Measurements from ENCODE around the gene CCDC18. TPM values are rescaled to one million over a fixed set of nuclear protein-coding genes. Genes with fewer than 3 reads are reported as not detected.
"Not testable (repeated sequence)": the region's sequence is repeated elsewhere in the genome, so short reads cannot be mapped to it uniquely, and the experiment has no call there.

CCDC18 gene
- total RNA-seq, 2 donors from 2014 or later = 8.3 to 11.5 TPM

GRCh38 chr1:93256433-93256832 is 75.9 kb downstream of the CCDC18 start:
- no peak for ATAC-seq
- Mint-ChIP-seq H3K27ac (no peak overlapping the region), H3K4me1 (no peaks in the 10 kb centered on the region), H3K4me3 (no peak overlapping the region), H3K36me3 (ENCODE audit: low read depth) (peaks cover 2% of the 10 kb centered on the region), H3K27me3 (no peaks in the 10 kb centered on the region)
- DNase-seq = no peak
- no peaks in the 10 kb centered on the region for H3K9me3 ChIP-seq (ENCODE audit: control insufficient read depth, low read length, poor library complexity, severe bottlenecking)

- Mint-ChIP-seq H3K27me3 (no peaks in the 10 kb centered on the region), H3K4me3 (no peak overlapping the region), H3K36me3 (ENCODE audit: low read depth) (peaks cover 6% of the 10 kb centered on the region), H3K27ac (no peak overlapping the region), H3K4me1 (no peaks in the 10 kb centered on the region)
- ATAC-seq (no peak), DNase-seq (no peak)
- H3K9me3 ChIP-seq (ENCODE audit: control insufficient read depth, low read length, poor library complexity, severe bottlenecking) = no peaks in the 10 kb centered on the region
Measured at GRCh38 chr1:93257889-93258288, 77.4 kb downstream of the CCDC18 start.

GRCh38 chr1:93260726-93261125 is 80.2 kb downstream of the CCDC18 start:
- H3K27ac Mint-ChIP-seq; H3K4me3 Mint-ChIP-seq; H3K36me3 Mint-ChIP-seq (ENCODE audit: low read depth); ATAC-seq; H3K27me3 Mint-ChIP-seq; DNase-seq; H3K4me1 Mint-ChIP-seq; H3K9me3 ChIP-seq (ENCODE audit: control insufficient read depth, low read length, poor library complexity, severe bottlenecking): not testable (repeated sequence)

- Mint-ChIP-seq H3K4me1 (no peaks in the 10 kb centered on the region), H3K27me3 (no peaks in the 10 kb centered on the region), H3K36me3 (ENCODE audit: low read depth) (peaks cover 10% of the 10 kb centered on the region), H3K27ac (no peak overlapping the region), H3K4me3 (no peak overlapping the region)
- DNase-seq (no peak), ATAC-seq (no peak)
- H3K9me3 ChIP-seq (ENCODE audit: control insufficient read depth, low read length, poor library complexity, severe bottlenecking) = peaks cover 4% of the 10 kb centered on the region
Measured at GRCh38 chr1:93262645-93263044, 82.1 kb downstream of the CCDC18 start.

GRCh38 chr1:93268888-93269287 is 88.4 kb downstream of the CCDC18 start:
- not testable (repeated sequence) for H3K4me3 Mint-ChIP-seq, ATAC-seq

GRCh38 chr1:93275262-93275633 is 94.7 kb downstream of the CCDC18 start:
- H3K4me1 Mint-ChIP-seq, ATAC-seq, H3K27me3 Mint-ChIP-seq: not testable (repeated sequence)

More at GRCh38 chr1:93268888-93269287, 88.4 kb downstream of the CCDC18 start:
- DNase-seq; H3K27me3 Mint-ChIP-seq; H3K4me1 Mint-ChIP-seq; H3K9me3 ChIP-seq (ENCODE audit: control insufficient read depth, low read length, poor library complexity, severe bottlenecking); H3K27ac Mint-ChIP-seq; H3K36me3 Mint-ChIP-seq (ENCODE audit: low read depth): not testable (repeated sequence)

GRCh38 chr1:93275634-93276295 is 95.2 kb downstream of the CCDC18 start:
- Mint-ChIP-seq H3K27ac (no peak overlapping the region), H3K4me3 (no peak overlapping the region), H3K4me1 (no peaks in the 10 kb centered on the region), H3K27me3 (no peaks in the 10 kb centered on the region), H3K36me3 (ENCODE audit: low read depth) (peaks cover 4% of the 10 kb centered on the region)
- no peaks in the 10 kb centered on the region for H3K9me3 ChIP-seq (ENCODE audit: control insufficient read depth, low read length, poor library complexity, severe bottlenecking)
- ATAC-seq (no peak), DNase-seq (no peak)

More at GRCh38 chr1:93275262-93275633, 94.7 kb downstream of the CCDC18 start:
- not testable (repeated sequence) for H3K9me3 ChIP-seq (ENCODE audit: control insufficient read depth, low read length, poor library complexity, severe bottlenecking); H3K27ac Mint-ChIP-seq; H3K36me3 Mint-ChIP-seq (ENCODE audit: low read depth); H3K4me3 Mint-ChIP-seq; DNase-seq

GRCh38 chr1:93277530-93277929 is 97.0 kb downstream of the CCDC18 start:
- not testable (repeated sequence) for H3K36me3 Mint-ChIP-seq (ENCODE audit: low read depth); H3K27me3 Mint-ChIP-seq; ATAC-seq; H3K4me1 Mint-ChIP-seq; H3K27ac Mint-ChIP-seq; DNase-seq; H3K4me3 Mint-ChIP-seq; H3K9me3 ChIP-seq (ENCODE audit: control insufficient read depth, low read length, poor library complexity, severe bottlenecking)

- Mint-ChIP-seq H3K36me3 (ENCODE audit: low read depth) (peaks cover 9% of the 10 kb centered on the region), H3K4me3 (no peak overlapping the region), H3K27ac (no peak overlapping the region), H3K27me3 (no peaks in the 10 kb centered on the region), H3K4me1 (no peaks in the 10 kb centered on the region)
- H3K9me3 ChIP-seq (ENCODE audit: control insufficient read depth, low read length, poor library complexity, severe bottlenecking) = no peaks in the 10 kb centered on the region
- ATAC-seq (no peak), DNase-seq (no peak)
Measured at GRCh38 chr1:93283496-93283895, 103.0 kb downstream of the CCDC18 start.

GRCh38 chr1:93288558-93288957 is 108.0 kb downstream of the CCDC18 start:
- no peak for DNase-seq
- Mint-ChIP-seq H3K4me1 (peaks cover 2% of the 10 kb centered on the region), H3K36me3 (ENCODE audit: low read depth) (peaks cover 20% of the 10 kb centered on the region), H3K27me3 (no peaks in the 10 kb centered on the region), H3K27ac (no peak overlapping the region), H3K4me3 (no peak overlapping the region)
- no peak for ATAC-seq
- no peaks in the 10 kb centered on the region for H3K9me3 ChIP-seq (ENCODE audit: control insufficient read depth, low read length, poor library complexity, severe bottlenecking)

GRCh38 chr1:93296555-93297154 is 116.1 kb downstream of the CCDC18 start:
- Mint-ChIP-seq H3K4me3 (no peak overlapping the region), H3K27me3 (no peaks in the 10 kb centered on the region), H3K27ac (no peak overlapping the region), H3K4me1 (peaks cover 5% of the 10 kb centered on the region), H3K36me3 (ENCODE audit: low read depth) (peaks cover 3% of the 10 kb centered on the region)
- no peak for ATAC-seq
- H3K9me3 ChIP-seq (ENCODE audit: control insufficient read depth, low read length, poor library complexity, severe bottlenecking) = no peaks in the 10 kb centered on the region
- DNase-seq = no peak

GRCh38 chr1:93301131-93301530 is 120.6 kb downstream of the CCDC18 start:
- no peak overlapping the region for H3K27ac Mint-ChIP-seq
- peaks cover 5% of the 10 kb centered on the region for H3K36me3 Mint-ChIP-seq (ENCODE audit: low read depth)

GRCh38 chr1:93302078-93302477 is 121.6 kb downstream of the CCDC18 start:
- no peak overlapping the region for H3K27ac Mint-ChIP-seq
- no peak for DNase-seq
- ATAC-seq = no peak
- H3K4me3 Mint-ChIP-seq = no peak overlapping the region
- H3K9me3 ChIP-seq (ENCODE audit: control insufficient read depth, low read length, poor library complexity, severe bottlenecking) = no peaks in the 10 kb centered on the region
- peaks cover 5% of the 10 kb centered on the region for H3K4me1 Mint-ChIP-seq
- no peaks in the 10 kb centered on the region for H3K27me3 Mint-ChIP-seq
- peaks cover 5% of the 10 kb centered on the region for H3K36me3 Mint-ChIP-seq (ENCODE audit: low read depth)

More at GRCh38 chr1:93301131-93301530, 120.6 kb downstream of the CCDC18 start:
- peaks cover 5% of the 10 kb centered on the region for H3K4me1 Mint-ChIP-seq
- ATAC-seq (no peak), DNase-seq (no peak)
- no peak overlapping the region for H3K4me3 Mint-ChIP-seq
- H3K9me3 ChIP-seq (ENCODE audit: control insufficient read depth, low read length, poor library complexity, severe bottlenecking) = no peaks in the 10 kb centered on the region
- no peaks in the 10 kb centered on the region for H3K27me3 Mint-ChIP-seq

- ATAC-seq (peak; percentile 70), DNase-seq (peak in 1 of 3 donors; percentile 38)
- peaks cover 5% of the 10 kb centered on the region for H3K4me1 Mint-ChIP-seq
- peaks cover 6% of the 10 kb centered on the region for H3K36me3 Mint-ChIP-seq (ENCODE audit: low read depth)
- no peak overlapping the region for H3K4me3 Mint-ChIP-seq
- H3K27ac Mint-ChIP-seq = no peak overlapping the region
- H3K9me3 ChIP-seq (ENCODE audit: control insufficient read depth, low read length, poor library complexity, severe bottlenecking) = no peaks in the 10 kb centered on the region
- no peaks in the 10 kb centered on the region for H3K27me3 Mint-ChIP-seq
Measured at GRCh38 chr1:93304716-93305138, 124.2 kb downstream of the CCDC18 start.

All from T-helper 17 cell (primary cell).